ENCODE results near the gene UBR4. TPM values are rescaled to one million over a fixed set of nuclear protein-coding genes. Genes with fewer than 3 reads are reported as not detected.

Gene UBR4
- total and polyA plus RNA-seq, 10 of the 15 experiments (the other 5 are each of a cell fraction or from before 2014, with no cell fraction given), result 34.2 to 124 (median 56.2) TPM

GRCh38 chr1:19229229-19229628 is 19.2 kb upstream of the UBR4 start:
- ATAC-seq (no peak), FAIRE-seq (no peak), DNase-seq (ENCODE audit: low read depth, low spot score) (no peak)
- Histone ChIP-seq H3K9ac (ENCODE audit: control insufficient read depth, insufficient read depth, low read length) (no peak overlapping the region), H3K79me2 (ENCODE audit: control insufficient read depth, insufficient read depth, low read length) (no peaks in the 10 kb centered on the region), H3K4me3 (no peak overlapping the region), H3K4me1 (ENCODE audit: control insufficient read depth, insufficient read depth, low read length) (no peaks in the 10 kb centered on the region), H3K27ac (ENCODE audit: control insufficient read depth, insufficient read depth) (no peak overlapping the region), H3K36me3 (ENCODE audit: control insufficient read depth in 2 of 2, insufficient read depth in 2 of 2, low read length in 1 of 2) (peaks cover 18 to 40% of the 10 kb centered on the region in 2 experiments), H4K20me1 (ENCODE audit: control insufficient read depth, insufficient read depth) (no peaks in the 10 kb centered on the region), H3K27me3 (replicated peaks in 1 of 2; ENCODE audit: control insufficient read depth in 2 of 2, insufficient read depth in 2 of 2, low read length in 1 of 2) (no peaks in the 10 kb centered on the region), H2AFZ (ENCODE audit: control insufficient read depth, low read depth, low read length) (no peak overlapping the region), H3K4me2 (ENCODE audit: control insufficient read depth, insufficient read depth) (no peak overlapping the region), H3K9me3 (replicated peaks; ENCODE audit: control insufficient read depth, insufficient read depth, low read length) (no peaks in the 10 kb centered on the region)
- SMC1A ChIA-PET (ENCODE audit: uncharacterized antibody, unreplicated experiment), result no interaction called here
- RAD21 ChIA-PET (ENCODE audit: unreplicated experiment), result no interaction called here
- POLR2A ChIA-PET, result interaction anchor here (0.5 kb wide), 1 partner anchor 15 kb away, joined by 7 read pairs; no protein-coding TSS in a partner anchor
- in situ Hi-C loops (cut with MboI), result no loop called here
- whole genome bisulfite sequencing (ENCODE audit: insufficient coverage, insufficient replicate concordance, low lambda C conversion rate, missing lambda C conversion rate), result 97% methylated on average over 3 of the region's 3 CpGs
- intact Hi-C loops (cut with micrococcal nuclease; ENCODE audit: unreplicated experiment), result no loop called here
- BruUV-seq (replicated peaks), result no TSS peak
- CTCF ChIA-PET, result interaction anchor here (0.9 kb wide), 1 partner anchor 16 kb away, joined by 3 read pairs; no protein-coding TSS in a partner anchor
- no peak for TF ChIP-seq ZNF274 (IDR thresholded peaks at IDR 0.05; ENCODE audit: insufficient read depth, insufficient read length)

- ChIA-PET SMC1A (ENCODE audit: uncharacterized antibody, unreplicated experiment) (interaction anchor here (0.7 kb wide), 1 partner anchor 413 kb away, joined by 3 read pairs; no protein-coding TSS in a partner anchor), CTCF (interaction anchor here (0.6 to 1.4 kb wide), 2 partner anchors 11 to 287 kb away, joined by 4 read pairs; no protein-coding TSS in a partner anchor), RAD21 (ENCODE audit: unreplicated experiment) (no interaction called here), POLR2A (interaction anchor here (1.2 kb wide), 1 partner anchor 12 kb away, joined by 3 read pairs; no protein-coding TSS in a partner anchor)
- FAIRE-seq, result no peak
- H3K36me3 ChIP-seq (ENCODE audit: control insufficient read depth in 2 of 2, insufficient read depth in 2 of 2, low read length in 1 of 2), result peaks cover 16 to 36% of the 10 kb centered on the region in 2 experiments
- BruUV-seq (replicated peaks), result no TSS peak
- WGBS (ENCODE audit: insufficient coverage, insufficient replicate concordance, low lambda C conversion rate, missing lambda C conversion rate), result 95% methylated on average over 15 of the region's 15 CpGs
- H3K9me3 ChIP-seq (replicated peaks; ENCODE audit: control insufficient read depth, insufficient read depth, low read length), result no peaks in the 10 kb centered on the region
- no peaks in the 10 kb centered on the region for H3K4me1 ChIP-seq (ENCODE audit: control insufficient read depth, insufficient read depth, low read length)
- intact Hi-C loops (cut with micrococcal nuclease; ENCODE audit: unreplicated experiment), result no loop called here
- no peak for DNase-seq (ENCODE audit: low read depth, low spot score)
- H3K4me2 ChIP-seq (ENCODE audit: control insufficient read depth, insufficient read depth), result no peak overlapping the region
- in situ Hi-C loops (cut with MboI), result no loop called here
- H3K79me2 ChIP-seq (ENCODE audit: control insufficient read depth, insufficient read depth, low read length), result no peaks in the 10 kb centered on the region; the same call in 1 of the 2 replicates
- no peaks in the 10 kb centered on the region for H4K20me1 ChIP-seq (ENCODE audit: control insufficient read depth, insufficient read depth)
- H3K27ac ChIP-seq (ENCODE audit: control insufficient read depth, insufficient read depth), result no peak overlapping the region
- TF ChIP-seq RELB (IDR thresholded peaks at IDR 0.05; ENCODE audit: low read depth) (no peak), MEF2A (IDR thresholded peaks at IDR 0.05; ENCODE audit: insufficient read depth, low read depth, low read length) (no peak)
- no peaks in the 10 kb centered on the region for H3K27me3 ChIP-seq (replicated peaks in 1 of 2; ENCODE audit: control insufficient read depth in 2 of 2, insufficient read depth in 2 of 2, low read length in 1 of 2)
- H3K4me3 ChIP-seq, result no peak overlapping the region
- H2AFZ ChIP-seq (ENCODE audit: control insufficient read depth, low read depth, low read length), result no peak overlapping the region
- no peak overlapping the region for H3K9ac ChIP-seq (ENCODE audit: control insufficient read depth, insufficient read depth, low read length)
- ATAC-seq, result no peak
Measured at GRCh38 chr1:19222979-19223824, 13.1 kb upstream of the UBR4 start.

All from GM12878 (cell line).